ENCODE measurements around the gene RANBP1. TPM values are rescaled to one million over a fixed set of nuclear protein-coding genes. Genes with fewer than 3 reads are reported as not detected.

RANBP1 gene
- total and polyA plus RNA-seq, 9 of the 15 experiments (the other 6 are each of a cell fraction or from before 2014, with no cell fraction given), result 162 to 2,891 (median 1,289) TPM

DNA sequence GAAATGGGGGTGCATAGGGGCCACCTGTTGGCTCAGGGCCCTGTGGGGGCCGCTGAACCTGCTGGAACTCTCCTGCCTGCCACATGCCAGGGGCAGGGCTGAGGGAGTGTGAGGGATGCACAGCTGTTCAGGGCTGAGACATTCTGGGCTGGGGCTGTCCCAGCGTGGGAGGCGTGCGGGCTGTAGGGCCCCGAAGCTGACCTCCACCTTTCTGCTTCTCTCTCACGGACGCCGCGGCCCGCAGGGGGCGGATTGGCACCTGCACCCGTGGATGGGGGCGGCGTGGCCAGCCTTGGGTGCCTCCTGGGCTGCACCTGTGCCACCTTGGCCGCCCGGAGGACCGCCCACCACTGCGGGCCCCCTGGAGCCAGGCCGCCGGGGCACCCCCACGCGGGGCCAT, 30.9 kb downstream of the RANBP1 start (continued):
- TF ChIP-seq CSDE1 (IDR thresholded peaks at IDR 0.05), result no peak
- TF ChIP-seq FIP1L1 (IDR thresholded peaks at IDR 0.05; ENCODE audit: low read depth, low read length, poor library complexity, severe bottlenecking), result peak; percentile 37
- no peak for TF ChIP-seq ZNF77 (CRISPR knock-in tag; IDR thresholded peaks at IDR 0.05)
- TF ChIP-seq, protein P1, sequence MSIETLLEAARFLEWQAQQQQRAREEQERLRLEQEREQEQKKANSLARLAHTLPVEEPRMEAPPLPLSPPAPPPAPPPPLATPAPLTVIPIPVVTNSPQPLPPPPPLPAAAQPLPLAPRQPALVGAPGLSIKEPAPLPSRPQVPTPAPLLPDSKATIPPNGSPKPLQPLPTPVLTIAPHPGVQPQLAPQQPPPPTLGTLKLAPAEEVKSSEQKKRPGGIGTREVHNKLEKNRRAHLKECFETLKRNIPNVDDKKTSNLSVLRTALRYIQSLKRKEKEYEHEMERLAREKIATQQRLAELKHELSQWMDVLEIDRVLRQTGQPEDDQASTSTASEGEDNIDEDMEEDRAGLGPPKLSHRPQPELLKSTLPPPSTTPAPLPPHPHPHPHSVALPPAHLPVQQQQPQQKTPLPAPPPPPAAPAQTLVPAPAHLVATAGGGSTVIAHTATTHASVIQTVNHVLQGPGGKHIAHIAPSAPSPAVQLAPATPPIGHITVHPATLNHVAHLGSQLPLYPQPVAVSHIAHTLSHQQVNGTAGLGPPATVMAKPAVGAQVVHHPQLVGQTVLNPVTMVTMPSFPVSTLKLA (conservative IDR thresholded peaks at IDR 0.05), result no peak
- no peak for TF ChIP-seq ZNF644 (tag; IDR thresholded peaks at IDR 0.05; ENCODE audit: low read depth)
- TF ChIP-seq EZH2 (IDR thresholded peaks at IDR 0.05; ENCODE audit: borderline replicate concordance, low read depth, low read length), result no peak
- TF ChIP-seq FOXP1 (CRISPR knock-in tag; IDR thresholded peaks at IDR 0.05), result 0 out of 2 replicates have a peak, but pooled peaks have one; percentile 41
- TF ChIP-seq FOXM1 (IDR thresholded peaks at IDR 0.05; ENCODE audit: low read depth), result no peak
- peak; percentile 4; the same call in 1 of the 2 replicates for TF ChIP-seq FOXM1 (CRISPR knock-in tag; IDR thresholded peaks at IDR 0.05; ENCODE audit: low read depth)
- peak; percentile 74; the same call in 1 of the 2 replicates for TF ChIP-seq NR4A1 (CRISPR knock-in tag; IDR thresholded peaks at IDR 0.05)
- no peak for TF ChIP-seq NR4A1 (tag; IDR thresholded peaks at IDR 0.05)
- TF ChIP-seq NR2F6 (CRISPR knock-in tag; IDR thresholded peaks at IDR 0.05), result no peak
- TF ChIP-seq KAT7 (CRISPR knock-in tag; IDR thresholded peaks at IDR 0.05; ENCODE audit: borderline replicate concordance), result 0 out of 2 replicates have a peak, but pooled peaks have one; percentile 24
- TF ChIP-seq ZNF764 (CRISPR knock-in tag; IDR thresholded peaks at IDR 0.05; ENCODE audit: low read depth), result peak; percentile 46; the same call in 1 of the 2 replicates
- no peak for TF ChIP-seq TCFL5 (CRISPR knock-in tag; conservative IDR thresholded peaks at IDR 0.05)
- no peak for TF ChIP-seq ZNF584 (CRISPR knock-in tag; IDR thresholded peaks at IDR 0.05; ENCODE audit: low read depth)
- TF ChIP-seq, protein P2, sequence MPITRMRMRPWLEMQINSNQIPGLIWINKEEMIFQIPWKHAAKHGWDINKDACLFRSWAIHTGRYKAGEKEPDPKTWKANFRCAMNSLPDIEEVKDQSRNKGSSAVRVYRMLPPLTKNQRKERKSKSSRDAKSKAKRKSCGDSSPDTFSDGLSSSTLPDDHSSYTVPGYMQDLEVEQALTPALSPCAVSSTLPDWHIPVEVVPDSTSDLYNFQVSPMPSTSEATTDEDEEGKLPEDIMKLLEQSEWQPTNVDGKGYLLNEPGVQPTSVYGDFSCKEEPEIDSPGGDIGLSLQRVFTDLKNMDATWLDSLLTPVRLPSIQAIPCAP (CRISPR knock-in tag; IDR thresholded peaks at IDR 0.05; ENCODE audit: borderline replicate concordance), result no peak
- no peak for TF ChIP-seq TEAD4 (IDR thresholded peaks at IDR 0.05; ENCODE audit: low read length)
- peak; percentile 29; the same call in 1 of the 2 replicates for TF ChIP-seq TEAD4 (CRISPR knock-in tag; IDR thresholded peaks at IDR 0.05; ENCODE audit: borderline replicate concordance)
- TF ChIP-seq, protein P3, sequence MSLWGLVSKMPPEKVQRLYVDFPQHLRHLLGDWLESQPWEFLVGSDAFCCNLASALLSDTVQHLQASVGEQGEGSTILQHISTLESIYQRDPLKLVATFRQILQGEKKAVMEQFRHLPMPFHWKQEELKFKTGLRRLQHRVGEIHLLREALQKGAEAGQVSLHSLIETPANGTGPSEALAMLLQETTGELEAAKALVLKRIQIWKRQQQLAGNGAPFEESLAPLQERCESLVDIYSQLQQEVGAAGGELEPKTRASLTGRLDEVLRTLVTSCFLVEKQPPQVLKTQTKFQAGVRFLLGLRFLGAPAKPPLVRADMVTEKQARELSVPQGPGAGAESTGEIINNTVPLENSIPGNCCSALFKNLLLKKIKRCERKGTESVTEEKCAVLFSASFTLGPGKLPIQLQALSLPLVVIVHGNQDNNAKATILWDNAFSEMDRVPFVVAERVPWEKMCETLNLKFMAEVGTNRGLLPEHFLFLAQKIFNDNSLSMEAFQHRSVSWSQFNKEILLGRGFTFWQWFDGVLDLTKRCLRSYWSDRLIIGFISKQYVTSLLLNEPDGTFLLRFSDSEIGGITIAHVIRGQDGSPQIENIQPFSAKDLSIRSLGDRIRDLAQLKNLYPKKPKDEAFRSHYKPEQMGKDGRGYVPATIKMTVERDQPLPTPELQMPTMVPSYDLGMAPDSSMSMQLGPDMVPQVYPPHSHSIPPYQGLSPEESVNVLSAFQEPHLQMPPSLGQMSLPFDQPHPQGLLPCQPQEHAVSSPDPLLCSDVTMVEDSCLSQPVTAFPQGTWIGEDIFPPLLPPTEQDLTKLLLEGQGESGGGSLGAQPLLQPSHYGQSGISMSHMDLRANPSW (CRISPR knock-in tag; IDR thresholded peaks at IDR 0.05), result 0 out of 2 replicates have a peak, but pooled peaks have one; percentile 7
- TF ChIP-seq, protein P4, sequence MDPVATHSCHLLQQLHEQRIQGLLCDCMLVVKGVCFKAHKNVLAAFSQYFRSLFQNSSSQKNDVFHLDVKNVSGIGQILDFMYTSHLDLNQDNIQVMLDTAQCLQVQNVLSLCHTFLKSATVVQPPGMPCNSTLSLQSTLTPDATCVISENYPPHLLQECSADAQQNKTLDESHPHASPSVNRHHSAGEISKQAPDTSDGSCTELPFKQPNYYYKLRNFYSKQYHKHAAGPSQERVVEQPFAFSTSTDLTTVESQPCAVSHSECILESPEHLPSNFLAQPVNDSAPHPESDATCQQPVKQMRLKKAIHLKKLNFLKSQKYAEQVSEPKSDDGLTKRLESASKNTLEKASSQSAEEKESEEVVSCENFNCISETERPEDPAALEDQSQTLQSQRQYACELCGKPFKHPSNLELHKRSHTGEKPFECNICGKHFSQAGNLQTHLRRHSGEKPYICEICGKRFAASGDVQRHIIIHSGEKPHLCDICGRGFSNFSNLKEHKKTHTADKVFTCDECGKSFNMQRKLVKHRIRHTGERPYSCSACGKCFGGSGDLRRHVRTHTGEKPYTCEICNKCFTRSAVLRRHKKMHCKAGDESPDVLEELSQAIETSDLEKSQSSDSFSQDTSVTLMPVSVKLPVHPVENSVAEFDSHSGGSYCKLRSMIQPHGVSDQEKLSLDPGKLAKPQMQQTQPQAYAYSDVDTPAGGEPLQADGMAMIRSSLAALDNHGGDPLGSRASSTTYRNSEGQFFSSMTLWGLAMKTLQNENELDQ (CRISPR knock-in tag; IDR thresholded peaks at IDR 0.05; ENCODE audit: borderline replicate concordance), result no peak

All from K562 (cell line).